Measurements from ENCODE around the gene SLCO1A2. TPM values are rescaled to one million over a fixed set of nuclear protein-coding genes. Genes with fewer than 3 reads are reported as not detected.

Gene SLCO1A2
- total RNA-seq, 1 donor from 2014 or later, result not detected

GRCh38 chr12:21343636-21344035 lies 8.9 kb upstream of the SLCO1A2 start:
- Mint-ChIP-seq H3K4me1 (ENCODE audit: low read depth) (no peaks in the 10 kb centered on the region), H3K27ac (no peak overlapping the region), H3K9me3 (no peaks in the 10 kb centered on the region), H3K27me3 (ENCODE audit: insufficient read depth) (no peaks in the 10 kb centered on the region), H3K4me3 (no peak overlapping the region), H3K36me3 (ENCODE audit: low read depth) (no peaks in the 10 kb centered on the region)
- no peak for DNase-seq (ENCODE audit: low spot score)
- intact Hi-C loops (cut with micrococcal nuclease), result no loop called here

DNA sequence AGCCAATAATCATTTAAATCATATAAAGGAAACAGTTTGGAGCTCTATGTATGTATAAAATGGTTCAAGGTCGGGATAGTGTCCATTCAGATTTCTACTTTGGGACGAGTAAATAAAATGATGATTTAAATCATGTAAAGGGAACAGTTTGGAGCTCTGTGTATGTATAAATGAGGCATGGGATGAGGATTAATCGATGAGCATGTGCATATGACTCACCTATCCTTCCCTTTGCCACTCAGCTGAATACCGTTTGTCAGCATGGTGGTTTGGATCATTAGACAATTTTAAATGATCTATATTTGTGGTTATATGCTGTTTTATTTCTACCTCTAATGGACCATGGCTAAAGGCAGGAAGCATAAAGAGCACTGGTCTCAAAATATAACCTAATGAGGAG lies 7.1 kb upstream of the SLCO1A2 start:
- H3K27me3 Mint-ChIP-seq (ENCODE audit: insufficient read depth), result no peaks in the 10 kb centered on the region

GRCh38 chr12:21340403-21340802 lies 5.7 kb upstream of the SLCO1A2 start:
- no peak overlapping the region for H3K4me3 Mint-ChIP-seq
- H3K27me3 Mint-ChIP-seq (ENCODE audit: insufficient read depth), result no peaks in the 10 kb centered on the region
- intact Hi-C loops (cut with micrococcal nuclease), result no loop called here
- DNase-seq (ENCODE audit: low spot score), result no peak
- no peaks in the 10 kb centered on the region for H3K9me3 Mint-ChIP-seq
- H3K36me3 Mint-ChIP-seq (ENCODE audit: low read depth), result no peaks in the 10 kb centered on the region
- no peaks in the 10 kb centered on the region for H3K4me1 Mint-ChIP-seq (ENCODE audit: low read depth)
- no peak overlapping the region for H3K27ac Mint-ChIP-seq

More for the DNA sequence above, 7.1 kb upstream of the SLCO1A2 start:
- intact Hi-C loops (cut with micrococcal nuclease), result no loop called here
- no peaks in the 10 kb centered on the region for H3K9me3 Mint-ChIP-seq
- H3K4me1 Mint-ChIP-seq (ENCODE audit: low read depth), result no peaks in the 10 kb centered on the region
- DNase-seq (ENCODE audit: low spot score), result no peak
- no peak overlapping the region for H3K4me3 Mint-ChIP-seq
- H3K36me3 Mint-ChIP-seq (ENCODE audit: low read depth), result no peaks in the 10 kb centered on the region
- no peak overlapping the region for H3K27ac Mint-ChIP-seq

DNA sequence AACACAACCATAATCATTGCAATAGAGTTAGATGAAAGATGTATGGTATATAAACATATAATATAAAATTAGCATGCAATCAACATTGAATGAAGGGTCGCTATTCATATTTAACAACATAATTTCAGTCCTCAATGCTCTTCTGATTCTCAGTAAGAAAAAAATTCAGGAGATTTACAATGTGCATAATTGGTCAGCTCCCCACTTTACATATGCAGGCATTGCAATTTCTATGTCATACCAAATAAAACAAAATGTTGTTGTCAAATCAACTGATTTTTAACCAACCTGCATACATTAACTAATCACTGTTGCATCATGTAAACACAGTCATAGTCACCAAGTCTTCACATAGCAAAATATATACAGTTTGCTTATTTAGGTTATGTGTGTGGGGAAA lies 5.2 kb upstream of the SLCO1A2 start:
- DNase-seq (ENCODE audit: low spot score), result no peak
- no peaks in the 10 kb centered on the region for H3K27me3 Mint-ChIP-seq (ENCODE audit: insufficient read depth)
- no peak overlapping the region for H3K4me3 Mint-ChIP-seq
- H3K27ac Mint-ChIP-seq, result no peak overlapping the region
- no peaks in the 10 kb centered on the region for H3K4me1 Mint-ChIP-seq (ENCODE audit: low read depth)
- no peaks in the 10 kb centered on the region for H3K9me3 Mint-ChIP-seq
- no peaks in the 10 kb centered on the region for H3K36me3 Mint-ChIP-seq (ENCODE audit: low read depth)
- intact Hi-C loops (cut with micrococcal nuclease), result no loop called here

DNA sequence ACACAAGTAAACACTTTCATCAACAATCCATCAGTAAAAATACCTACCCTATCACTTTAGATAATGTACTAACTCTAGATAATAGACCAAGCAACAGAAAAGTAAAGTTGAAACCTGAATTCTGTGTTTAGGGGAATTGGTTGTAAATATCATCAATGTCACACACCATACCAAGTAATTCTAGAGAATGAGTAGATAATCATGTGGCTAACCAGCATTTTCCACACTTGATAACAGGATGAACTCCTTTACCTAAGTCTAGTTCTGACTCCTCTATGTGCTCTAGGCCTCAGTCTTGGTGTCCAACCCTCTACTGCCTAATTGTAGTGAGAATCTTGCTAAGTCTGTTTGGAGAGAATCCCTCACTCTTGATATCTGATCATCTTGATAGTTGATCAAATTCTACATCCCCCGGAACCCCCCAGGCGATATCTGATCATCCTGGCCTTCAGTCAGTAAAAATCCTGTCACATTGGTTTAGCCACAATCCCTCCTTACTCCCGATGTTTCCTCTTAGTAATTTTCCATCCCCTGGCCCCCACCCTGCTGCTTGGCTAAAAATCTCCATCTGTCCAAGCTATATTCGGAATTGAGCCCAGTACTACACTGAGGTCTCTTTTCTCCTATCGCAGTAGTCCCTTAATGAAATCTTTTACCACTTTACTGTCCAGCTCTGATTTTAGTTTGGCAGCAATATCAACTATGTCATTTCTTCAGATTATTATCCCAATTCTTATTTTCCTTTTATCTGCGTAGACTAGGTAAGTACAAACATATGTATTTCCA lies 3.4 kb upstream of the SLCO1A2 start:
- H3K9me3 Mint-ChIP-seq, result no peaks in the 10 kb centered on the region
- H3K27me3 Mint-ChIP-seq (ENCODE audit: insufficient read depth), result no peaks in the 10 kb centered on the region
- intact Hi-C loops (cut with micrococcal nuclease), result no loop called here
- H3K36me3 Mint-ChIP-seq (ENCODE audit: low read depth), result no peaks in the 10 kb centered on the region
- H3K4me1 Mint-ChIP-seq (ENCODE audit: low read depth), result no peaks in the 10 kb centered on the region
- no peak overlapping the region for H3K27ac Mint-ChIP-seq
- H3K4me3 Mint-ChIP-seq, result no peak overlapping the region
- DNase-seq (ENCODE audit: low spot score), result no peak

DNA sequence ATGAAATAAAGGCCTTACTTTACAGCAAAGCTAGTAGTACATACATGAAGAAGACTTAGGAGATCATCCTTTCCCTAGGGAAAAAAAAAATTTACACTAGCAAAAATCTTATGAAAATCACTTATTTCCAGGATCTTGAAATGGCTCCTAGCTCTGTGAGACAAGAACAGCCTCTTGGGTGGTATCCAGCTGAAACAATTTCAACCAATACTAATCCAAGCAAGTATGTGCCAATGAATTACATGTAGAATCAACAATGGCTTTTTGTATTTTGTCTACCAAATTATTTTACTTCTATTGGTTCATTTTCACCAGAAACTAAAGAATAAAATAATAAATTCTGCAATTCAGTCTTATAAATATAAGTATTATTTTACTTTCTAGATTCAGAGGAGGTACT lies 2.7 kb upstream of the SLCO1A2 start:
- intact Hi-C loops (cut with micrococcal nuclease), result no loop called here
- no peak for DNase-seq (ENCODE audit: low spot score)
- no peak overlapping the region for H3K4me3 Mint-ChIP-seq
- H3K36me3 Mint-ChIP-seq (ENCODE audit: low read depth), result no peaks in the 10 kb centered on the region
- H3K9me3 Mint-ChIP-seq, result no peaks in the 10 kb centered on the region
- no peaks in the 10 kb centered on the region for H3K27me3 Mint-ChIP-seq (ENCODE audit: insufficient read depth)
- H3K27ac Mint-ChIP-seq, result no peak overlapping the region
- H3K4me1 Mint-ChIP-seq (ENCODE audit: low read depth), result no peaks in the 10 kb centered on the region

- intact Hi-C loops (cut with micrococcal nuclease), result no loop called here
- Mint-ChIP-seq H3K9me3 (peaks cover 7% of the 10 kb centered on the region), H3K36me3 (ENCODE audit: low read depth) (no peaks in the 10 kb centered on the region), H3K27ac (no peak overlapping the region), H3K4me3 (no peak overlapping the region), H3K27me3 (ENCODE audit: insufficient read depth) (no peaks in the 10 kb centered on the region), H3K4me1 (ENCODE audit: low read depth) (no peaks in the 10 kb centered on the region)
- no peak for DNase-seq (ENCODE audit: low spot score)
These were observed 1.9 kb upstream of the SLCO1A2 start for GRCh38 chr12:21336656-21337055.

- Mint-ChIP-seq H3K27me3 (ENCODE audit: insufficient read depth) (no peaks in the 10 kb centered on the region), H3K9me3 (peaks cover 24% of the 10 kb centered on the region), H3K36me3 (ENCODE audit: low read depth) (no peaks in the 10 kb centered on the region), H3K4me3 (no peak overlapping the region), H3K27ac (no peak overlapping the region), H3K4me1 (ENCODE audit: low read depth) (no peaks in the 10 kb centered on the region)
- no peak for DNase-seq (ENCODE audit: low spot score)
- intact Hi-C loops (cut with micrococcal nuclease), result no loop called here
These were observed 3.9 kb downstream of the SLCO1A2 start for GRCh38 chr12:21330682-21331253.

GRCh38 chr12:21328578-21328977 lies 6.1 kb downstream of the SLCO1A2 start:
- Mint-ChIP-seq H3K36me3 (ENCODE audit: low read depth) (no peaks in the 10 kb centered on the region), H3K4me1 (ENCODE audit: low read depth) (no peaks in the 10 kb centered on the region), H3K27me3 (ENCODE audit: insufficient read depth) (no peaks in the 10 kb centered on the region), H3K4me3 (no peak overlapping the region), H3K27ac (no peak overlapping the region), H3K9me3 (peaks cover 24% of the 10 kb centered on the region)
- no peak for DNase-seq (ENCODE audit: low spot score)
- intact Hi-C loops (cut with micrococcal nuclease), result no loop called here

- Mint-ChIP-seq H3K9me3 (peaks cover 7% of the 10 kb centered on the region), H3K4me3 (no peak overlapping the region), H3K27me3 (ENCODE audit: insufficient read depth) (no peaks in the 10 kb centered on the region)
These were observed 10.2 kb downstream of the SLCO1A2 start for GRCh38 chr12:21324551-21324950.

GRCh38 chr12:21323736-21324135 lies 11.0 kb downstream of the SLCO1A2 start:
- Mint-ChIP-seq H3K36me3 (ENCODE audit: low read depth) (no peaks in the 10 kb centered on the region), H3K9me3 (peaks cover 7% of the 10 kb centered on the region), H3K4me3 (no peak overlapping the region), H3K27me3 (ENCODE audit: insufficient read depth) (no peaks in the 10 kb centered on the region), H3K27ac (no peak overlapping the region), H3K4me1 (ENCODE audit: low read depth) (no peaks in the 10 kb centered on the region)
- DNase-seq (ENCODE audit: low spot score), result no peak
- intact Hi-C loops (cut with micrococcal nuclease), result no loop called here

More at GRCh38 chr12:21324551-21324950, 10.2 kb downstream of the SLCO1A2 start:
- DNase-seq (ENCODE audit: low spot score), result no peak
- Mint-ChIP-seq H3K4me1 (ENCODE audit: low read depth) (no peaks in the 10 kb centered on the region), H3K27ac (no peak overlapping the region), H3K36me3 (ENCODE audit: low read depth) (no peaks in the 10 kb centered on the region)
- intact Hi-C loops (cut with micrococcal nuclease), result no loop called here

DNA sequence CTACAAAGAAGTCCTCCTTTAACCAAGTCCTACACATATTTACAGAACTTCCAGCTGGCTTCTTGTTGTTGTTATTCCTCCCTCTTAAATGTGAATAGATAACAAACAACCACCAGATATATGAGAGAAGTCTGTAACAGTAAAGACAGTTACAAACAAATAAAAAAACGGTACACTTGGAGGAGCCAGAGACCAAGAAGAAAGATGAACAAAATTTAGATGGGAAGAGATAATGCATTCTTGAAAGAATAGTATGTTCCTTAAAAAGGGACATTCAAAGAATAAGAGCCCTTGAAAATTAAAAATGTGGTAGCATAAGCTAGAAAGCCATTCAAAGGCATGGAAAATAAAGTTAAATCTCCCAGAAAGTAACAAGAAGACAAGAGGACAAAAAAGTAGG lies 25.9 kb downstream of the SLCO1A2 start:
- peaks cover 6% of the 10 kb centered on the region for H3K27me3 Mint-ChIP-seq (ENCODE audit: insufficient read depth)
- H3K4me3 Mint-ChIP-seq, result no peak overlapping the region
- DNase-seq (ENCODE audit: low spot score), result no peak
- H3K36me3 Mint-ChIP-seq (ENCODE audit: low read depth), result no peaks in the 10 kb centered on the region
- intact Hi-C loops (cut with micrococcal nuclease), result no loop called here
- no peaks in the 10 kb centered on the region for H3K9me3 Mint-ChIP-seq
- no peak overlapping the region for H3K27ac Mint-ChIP-seq
- no peaks in the 10 kb centered on the region for H3K4me1 Mint-ChIP-seq (ENCODE audit: low read depth)

DNA sequence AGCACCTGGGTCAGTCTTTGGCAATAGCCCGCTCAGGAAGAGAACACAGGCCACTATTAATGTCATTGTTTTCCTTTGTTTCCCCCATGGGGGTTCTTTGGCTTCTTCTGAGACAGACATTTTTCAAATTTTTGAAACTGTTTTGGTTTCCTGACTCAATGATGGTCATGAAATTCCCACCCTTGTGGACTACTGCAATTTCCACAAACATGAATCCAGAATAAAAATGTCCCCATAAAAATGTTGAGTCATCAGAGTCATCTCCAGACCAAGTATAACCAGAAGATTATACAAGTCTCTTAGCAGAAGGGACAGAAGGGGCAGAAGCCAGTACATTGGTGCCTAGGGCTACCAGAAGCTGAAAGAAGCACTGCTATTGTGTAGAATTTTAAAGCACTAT lies 29.1 kb downstream of the SLCO1A2 start:
- Mint-ChIP-seq H3K9me3 (no peaks in the 10 kb centered on the region), H3K4me3 (no peak overlapping the region), H3K36me3 (ENCODE audit: low read depth) (no peaks in the 10 kb centered on the region), H3K4me1 (ENCODE audit: low read depth) (no peaks in the 10 kb centered on the region), H3K27ac (no peak overlapping the region), H3K27me3 (ENCODE audit: insufficient read depth) (peaks cover 11% of the 10 kb centered on the region)
- DNase-seq (ENCODE audit: low spot score), result no peak
- intact Hi-C loops (cut with micrococcal nuclease), result no loop called here

Data from activated T-helper 1 cell treated with anti-CD3 and anti-CD28 coated beads, Interleukin-12 subunit alpha, Interleukin-12 subunit beta, Interleukin-2, Interleukin-4 antibody, amounts not matched to agents 30 ng/mL and 10 ng/mL and 1 ng/mL, durations not matched to agents 14 hours and 24 hours and 36 hours (primary cell).